GM21528 (cell line): ENCODE data around the gene FBF1.
"Not testable (repeated sequence)": the region's sequence is repeated elsewhere in the genome, so short reads cannot be mapped to it uniquely, and the experiment has no call there.

Source experiments
- ATAC-seq: cut with Tn5 transposase; IDR thresholded peaks from one replicate; pipeline ENCODE4 v1.9.1; 2021; ENCODE audit warnings: mild to moderate bottlenecking, moderate library complexity; ENCODE audit not compliant: unreplicated experiment, low FRiP score

Gene FBF1

DNA sequence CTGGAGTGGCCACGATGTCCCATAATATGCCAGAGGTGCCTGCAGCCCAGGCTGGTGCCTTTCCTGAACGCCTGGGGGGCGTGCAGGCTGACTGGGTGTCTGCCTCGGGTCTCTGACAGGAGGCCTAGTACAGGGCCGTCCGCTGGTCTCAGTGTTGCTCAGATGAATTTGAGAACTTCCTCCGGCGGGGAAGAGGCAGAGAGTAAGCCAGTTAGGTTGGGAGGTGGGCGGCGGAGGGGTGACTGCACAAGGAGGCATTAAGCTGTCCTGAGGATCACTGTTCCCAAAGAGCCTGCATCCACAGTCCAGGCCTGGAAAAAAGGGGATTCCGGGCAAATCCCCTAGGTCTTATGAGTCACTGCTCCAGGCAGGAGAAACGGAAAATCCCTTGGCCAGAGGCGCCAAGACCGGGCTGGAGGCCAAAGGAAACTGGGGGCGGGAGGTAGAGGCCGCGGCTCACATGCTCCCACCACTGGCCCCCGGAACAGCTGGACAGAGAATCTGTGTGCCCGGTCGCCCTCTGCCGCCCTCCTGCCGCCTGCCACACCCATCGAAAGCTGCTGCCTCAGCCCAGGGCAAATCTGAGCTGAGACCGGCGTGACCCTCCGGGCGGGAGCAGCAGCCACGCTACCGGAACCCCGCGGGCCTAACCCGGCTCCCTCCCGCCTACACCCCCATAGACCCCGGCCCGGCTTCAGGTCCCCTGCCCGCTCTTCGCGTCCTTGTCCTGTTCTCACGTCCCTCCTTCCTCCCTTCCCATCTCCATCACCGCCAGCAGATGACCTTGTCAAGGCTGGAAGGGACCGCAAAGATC is 63.7 kb downstream of the FBF1 start:
- no peak for ATAC-seq

DNA sequence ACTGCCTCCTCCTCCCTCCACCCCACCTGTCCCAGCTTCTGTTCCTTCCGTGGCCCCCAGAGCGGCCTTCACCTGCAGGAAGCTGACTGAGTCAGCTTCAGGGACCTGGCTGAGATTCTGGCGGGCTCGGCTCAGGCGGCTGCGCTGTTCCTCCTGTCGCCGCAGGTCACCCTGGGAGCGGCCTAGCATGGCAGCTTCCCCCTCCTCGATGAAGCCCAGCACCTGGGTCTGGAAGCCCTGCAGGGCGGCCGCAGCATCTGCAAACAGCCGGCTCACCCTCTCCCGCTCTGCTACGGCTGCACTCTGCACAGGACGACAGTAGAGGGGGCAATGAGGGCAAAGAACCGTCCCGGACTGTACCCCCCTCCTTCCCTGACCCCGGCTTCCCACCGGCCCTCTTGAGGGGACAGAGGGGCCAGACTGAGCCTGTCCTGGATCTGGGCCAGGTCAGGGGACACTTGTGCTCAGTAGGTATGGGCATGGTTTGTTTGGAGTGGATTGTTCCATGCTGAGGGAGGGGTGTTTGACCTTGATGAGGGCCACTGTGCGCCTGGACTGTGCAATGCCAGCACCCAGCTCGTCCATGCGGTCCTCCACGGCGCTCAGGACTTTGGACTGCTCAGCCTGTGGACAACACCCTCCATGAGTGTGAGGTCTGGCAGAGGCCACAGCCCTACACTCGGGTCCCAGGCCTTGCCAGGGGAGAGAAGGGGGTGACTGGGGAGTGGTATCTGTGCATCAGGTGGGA is 64.5 kb downstream of the FBF1 start:
- no peak for ATAC-seq

DNA sequence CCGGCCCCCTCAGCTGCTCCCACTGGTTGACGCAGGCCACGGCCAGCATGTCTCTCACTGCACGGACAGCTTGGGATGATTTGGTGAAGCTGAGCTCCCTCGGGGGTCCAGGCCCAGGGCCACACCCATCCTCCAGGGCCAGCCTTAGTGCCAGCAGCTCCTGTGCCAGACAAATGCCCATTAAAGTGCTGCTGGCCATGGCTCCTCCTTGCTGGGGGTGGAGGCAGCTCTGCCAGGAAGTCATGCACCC is 65.0 kb downstream of the FBF1 start:
- no peak for ATAC-seq

DNA sequence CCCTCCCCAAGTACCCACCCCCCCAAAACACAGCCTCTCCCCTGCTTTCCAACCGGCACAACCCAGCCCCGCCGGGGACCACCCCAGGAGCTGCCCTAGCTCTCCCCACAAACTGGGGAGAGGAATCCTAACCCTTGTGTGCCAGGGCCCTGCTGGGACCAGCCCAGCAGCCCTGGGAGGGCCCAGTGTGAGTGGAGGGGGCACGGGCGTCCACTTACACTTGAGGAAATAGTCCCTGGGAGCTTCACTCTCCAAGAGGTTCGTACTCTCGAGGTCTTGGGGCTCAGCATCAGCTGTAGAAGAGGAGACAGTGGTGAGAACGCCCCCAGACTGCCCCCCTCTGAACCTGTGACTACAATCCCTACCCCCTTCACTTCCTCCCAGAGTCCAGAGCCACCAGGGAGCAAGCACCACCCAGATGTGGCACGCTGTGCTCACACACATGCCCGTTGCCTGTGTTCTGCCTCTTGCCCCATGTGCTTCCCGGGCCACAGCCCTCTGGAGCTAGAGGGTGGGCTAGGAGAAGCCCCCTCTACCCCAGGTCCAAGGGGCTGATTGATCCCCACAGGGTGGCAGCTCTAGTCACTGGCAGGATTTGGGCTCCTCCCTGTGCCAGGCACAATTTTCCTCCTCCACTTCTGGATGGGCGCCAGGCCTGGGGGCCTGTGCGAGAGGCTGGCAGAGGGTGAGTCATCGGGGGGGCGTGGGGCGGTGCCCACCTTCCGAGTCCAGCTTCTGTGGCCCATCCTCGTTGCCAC is 65.5 kb downstream of the FBF1 start:
- no peak for ATAC-seq

DNA sequence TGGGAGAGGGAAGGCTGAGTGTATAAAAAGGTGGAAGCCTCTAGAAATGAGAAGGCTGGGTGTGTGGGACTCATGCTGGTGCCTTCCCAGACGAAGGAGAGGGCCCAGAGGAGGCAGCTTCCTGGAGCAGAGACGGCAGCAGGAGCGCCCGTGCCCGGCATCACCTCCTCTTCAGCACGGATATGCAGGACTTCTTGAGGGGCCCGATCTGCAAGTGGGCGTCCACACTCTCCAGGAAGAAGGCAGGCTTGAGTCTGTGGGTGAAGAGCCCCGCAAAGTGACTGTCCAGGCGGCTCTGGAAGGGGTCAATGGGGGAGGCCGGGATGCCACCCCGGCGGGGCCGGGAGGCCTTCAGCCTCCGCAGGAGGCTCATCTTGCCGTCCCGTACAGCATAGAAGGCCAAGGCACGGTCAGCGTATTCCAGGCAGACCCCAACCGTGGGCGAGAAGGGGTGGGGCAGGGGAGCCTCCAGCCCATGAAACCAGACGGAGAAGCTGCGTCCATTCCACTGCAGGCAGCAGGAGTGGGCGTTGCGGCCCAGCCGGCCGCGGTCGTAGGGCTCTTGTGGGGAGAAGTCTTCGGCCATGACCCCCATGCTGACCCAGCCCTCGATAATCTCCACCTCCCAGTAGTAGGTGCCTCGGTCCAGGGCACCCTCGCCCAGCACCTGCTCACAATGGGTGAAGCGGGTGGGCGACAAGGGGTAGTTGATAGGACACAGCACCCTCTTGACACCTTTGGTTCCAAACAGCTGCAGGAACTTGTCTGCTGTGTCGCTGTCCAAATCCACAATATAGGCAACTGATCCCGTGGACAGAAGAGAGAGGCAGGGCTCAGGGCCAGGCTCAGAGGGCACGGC is 66.3 kb downstream of the FBF1 start:
- no peak for ATAC-seq

DNA sequence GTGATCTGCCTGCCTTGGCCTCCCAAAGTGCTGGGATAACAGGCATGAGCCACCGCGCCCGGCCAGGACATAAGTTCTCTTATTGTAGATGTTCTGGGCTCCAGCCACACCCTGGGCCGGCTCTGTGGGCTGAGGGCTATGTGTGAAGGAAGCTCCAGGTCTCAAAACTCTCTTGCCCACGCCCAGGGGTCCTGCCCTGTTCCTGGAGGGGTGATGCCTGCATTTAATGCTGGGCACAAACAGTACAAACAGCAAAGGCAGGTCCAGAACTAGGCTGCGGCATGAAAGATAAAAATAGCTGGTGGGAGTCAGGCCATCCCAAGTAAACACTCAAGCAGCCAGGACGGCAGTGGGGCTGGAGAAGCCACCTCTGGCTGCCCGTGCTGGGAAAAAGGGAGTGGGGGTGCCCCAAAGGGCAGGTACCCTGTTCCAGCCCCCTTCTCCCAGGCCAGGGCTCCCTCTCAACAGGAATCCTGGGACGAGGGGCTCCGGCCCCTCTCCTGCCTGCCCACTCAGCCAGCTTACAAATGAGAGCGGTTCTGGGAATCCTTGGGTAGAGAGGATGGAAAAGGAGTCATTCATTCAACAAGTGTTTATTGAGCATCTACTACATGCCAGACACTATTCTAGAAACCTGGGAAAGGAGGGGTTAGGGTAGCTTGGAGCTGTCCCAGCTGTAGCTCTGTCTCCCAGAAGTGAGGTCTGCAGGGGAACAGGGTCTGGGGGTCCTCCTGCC is 67.1 kb downstream of the FBF1 start:
- no peak for ATAC-seq

DNA sequence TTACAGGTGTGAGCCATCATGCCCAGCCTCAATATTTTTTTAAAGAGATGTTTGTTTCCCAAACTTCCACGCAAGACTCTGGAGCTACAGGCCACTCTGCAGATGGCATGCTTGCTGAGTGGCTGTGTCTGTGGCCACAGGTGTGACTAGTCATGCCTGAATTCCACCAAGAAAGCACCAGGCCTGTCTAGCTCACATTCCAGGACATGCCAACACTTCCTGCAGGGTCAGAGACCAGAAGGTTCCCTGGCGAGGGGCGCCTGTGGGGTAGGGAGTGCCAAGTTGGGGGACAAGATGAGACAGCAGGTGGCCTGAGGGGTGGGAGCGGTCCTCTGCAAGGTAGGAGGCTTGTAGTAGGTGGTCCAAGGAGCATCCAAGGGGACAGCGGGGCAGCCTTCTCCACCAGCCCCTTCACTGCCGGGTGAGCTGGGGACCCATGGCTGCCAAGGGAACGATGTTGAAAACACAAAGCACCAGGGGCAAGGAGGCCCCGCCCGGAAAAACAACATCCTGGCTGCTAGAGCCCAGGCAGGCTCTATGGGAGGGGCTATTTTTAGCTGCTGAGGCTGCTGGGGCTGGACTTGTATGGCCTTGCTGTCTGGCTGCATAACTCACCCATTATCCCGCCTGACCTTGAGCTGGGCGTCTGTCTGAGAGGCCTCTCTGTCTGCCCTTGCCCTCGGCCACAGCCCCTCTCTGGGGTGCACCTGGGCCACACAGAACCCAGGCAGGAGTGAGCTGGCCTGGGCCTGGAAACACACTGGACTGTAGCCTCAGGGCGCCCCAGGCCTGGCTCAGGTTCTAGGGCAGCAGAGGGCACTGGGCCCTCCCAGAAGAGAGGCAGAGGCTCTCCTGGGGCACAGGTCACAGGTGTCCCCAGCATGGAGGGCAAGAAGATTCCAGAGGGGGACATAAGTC is 68.1 kb downstream of the FBF1 start:
- ATAC-seq, result no peak

DNA sequence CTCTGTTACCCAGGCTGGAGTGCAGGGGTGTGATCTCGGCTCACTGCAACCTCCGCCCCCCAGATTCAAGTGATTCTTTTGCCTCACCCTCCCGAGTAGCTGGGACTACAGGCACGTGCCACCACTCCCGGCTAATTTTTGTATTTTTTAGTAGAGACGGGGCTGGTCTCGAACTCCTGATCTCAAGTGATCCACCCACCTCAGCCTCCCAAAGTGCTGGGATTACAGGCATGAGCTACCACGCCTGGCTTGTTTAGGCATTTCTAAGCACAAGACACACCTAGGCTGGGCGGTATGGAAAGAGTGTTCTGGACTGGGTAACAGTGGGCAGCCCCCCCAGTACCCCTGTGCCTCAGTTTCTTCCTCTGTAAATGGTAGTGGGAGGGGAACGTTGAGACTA is 70.6 kb downstream of the FBF1 start:
- not testable (repeated sequence) for ATAC-seq

DNA sequence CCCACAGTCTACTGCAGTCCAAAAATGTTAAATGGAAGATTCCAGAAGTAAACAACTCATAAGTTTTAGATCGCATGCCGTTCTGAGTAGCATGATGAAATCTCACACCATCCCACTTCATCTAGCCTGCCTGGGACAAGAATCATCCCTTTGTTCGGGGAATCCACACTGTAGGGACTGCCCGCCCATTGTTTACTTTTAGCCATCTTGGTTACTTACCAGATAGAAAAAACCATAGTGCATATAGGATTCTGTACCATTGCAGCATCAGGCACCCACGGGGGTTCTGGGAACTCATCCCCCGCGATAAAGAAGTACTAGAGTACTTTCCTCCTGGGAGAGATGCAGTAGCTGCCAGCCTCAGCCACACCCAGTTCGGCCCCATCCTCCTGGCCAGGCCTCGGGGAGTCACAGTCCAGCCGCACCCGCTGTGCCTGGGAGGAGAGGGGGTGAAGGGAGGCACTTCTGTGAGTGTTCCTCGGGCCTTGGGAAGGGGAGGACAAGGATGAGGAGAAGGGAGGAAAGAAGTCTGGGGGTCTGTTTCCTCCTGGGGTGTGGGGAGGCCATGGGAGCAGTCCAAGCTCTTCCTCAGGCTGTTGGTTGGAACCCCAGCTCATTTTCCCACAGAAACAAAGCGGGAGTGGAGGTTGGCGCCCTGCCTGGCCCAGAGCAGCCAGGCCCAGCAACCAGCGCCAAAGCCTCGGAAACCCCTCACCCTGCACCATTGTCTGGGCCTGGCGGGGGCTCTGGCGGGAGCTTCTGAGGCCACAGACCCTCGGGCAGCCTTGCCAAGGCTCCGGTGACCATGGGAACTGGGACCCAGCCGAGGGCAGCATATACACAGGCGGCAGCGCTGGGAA is 71.3 kb downstream of the FBF1 start:
- ATAC-seq, result no peak

DNA sequence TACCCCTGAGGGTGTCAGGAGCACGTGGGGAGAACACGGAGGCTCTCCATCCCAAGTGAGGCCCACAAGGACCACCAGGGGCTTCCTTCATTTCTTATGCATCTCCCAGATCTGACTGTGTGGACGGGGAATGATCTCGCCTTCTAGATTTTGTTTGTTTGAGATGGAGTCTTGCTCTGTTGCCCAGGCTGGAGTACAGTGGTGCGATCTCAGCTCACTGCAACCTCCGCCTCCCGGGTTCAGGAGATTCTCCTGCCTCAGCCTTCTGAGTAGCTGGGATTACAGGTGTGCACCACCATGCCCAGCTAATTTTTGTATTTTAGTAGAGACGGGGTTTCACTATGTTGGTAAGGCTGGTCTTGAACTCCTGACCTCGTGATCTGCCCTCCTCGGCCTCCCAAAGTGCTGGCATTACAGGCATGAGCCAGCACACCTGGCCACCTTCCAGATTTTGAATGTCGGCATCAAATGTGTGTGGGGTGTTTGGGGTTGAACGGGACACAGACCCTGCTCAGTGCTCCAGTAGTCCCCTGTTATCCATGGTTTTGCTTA is 72.0 kb downstream of the FBF1 start:
- not testable (repeated sequence) for ATAC-seq

DNA sequence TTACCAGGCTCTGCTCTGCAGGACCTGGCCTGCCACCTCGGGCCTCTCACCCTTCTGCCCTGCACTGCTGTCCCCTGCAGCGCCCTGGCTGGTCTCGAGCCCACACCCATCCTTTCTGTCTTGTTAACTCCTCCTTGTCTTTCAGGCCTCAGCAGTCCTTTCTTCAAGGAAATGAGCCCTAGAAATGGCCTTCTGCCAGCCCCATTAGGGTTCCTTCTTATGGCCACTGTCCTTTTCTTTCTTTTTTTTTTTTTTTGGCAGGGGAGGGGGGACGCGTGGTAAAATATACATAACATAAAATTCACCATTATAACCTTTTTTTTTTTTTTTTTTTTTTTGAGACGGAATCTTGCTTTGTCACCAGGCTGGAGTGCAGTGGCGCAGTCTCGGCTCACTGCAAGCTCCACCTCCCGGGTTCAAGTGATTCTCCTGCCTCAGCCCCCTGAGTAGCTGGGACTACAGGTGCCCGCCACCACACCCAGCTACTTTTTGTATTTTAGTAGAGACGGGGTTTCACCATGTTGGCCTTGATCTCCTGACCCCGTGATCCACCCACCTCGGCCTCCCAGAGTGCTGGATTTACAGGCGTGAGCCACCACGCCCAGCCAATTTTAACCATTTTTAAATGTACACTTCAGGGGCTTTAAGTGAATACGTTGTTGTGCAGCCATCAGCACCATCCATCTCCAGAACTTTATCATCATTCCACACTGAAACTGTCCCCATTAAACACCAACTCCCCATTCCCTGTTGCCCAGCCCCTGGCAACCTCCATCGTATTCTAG is 75.2 kb downstream of the FBF1 start:
- ATAC-seq, result not testable (repeated sequence)

DNA sequence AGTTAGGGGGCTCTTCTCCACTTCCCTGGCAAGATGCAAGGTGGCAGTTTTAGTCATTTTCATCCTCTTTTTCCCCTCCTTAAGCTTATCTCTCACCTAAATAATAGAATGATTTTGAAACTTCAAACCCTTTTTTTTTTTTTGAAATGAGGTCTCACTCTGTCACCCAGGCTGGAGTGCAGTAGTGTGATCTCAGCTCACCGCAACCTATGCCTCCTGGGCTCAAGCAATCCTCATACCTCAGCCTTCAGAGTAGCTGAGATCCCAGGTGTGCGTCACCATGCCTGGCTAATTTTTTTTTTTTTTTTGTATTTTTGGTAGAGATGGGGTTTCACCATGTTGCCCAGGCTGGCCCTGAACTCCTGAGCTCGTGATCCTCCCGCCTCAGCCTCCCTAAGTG is 76.0 kb downstream of the FBF1 start:
- peak; percentile 3 for ATAC-seq

DNA sequence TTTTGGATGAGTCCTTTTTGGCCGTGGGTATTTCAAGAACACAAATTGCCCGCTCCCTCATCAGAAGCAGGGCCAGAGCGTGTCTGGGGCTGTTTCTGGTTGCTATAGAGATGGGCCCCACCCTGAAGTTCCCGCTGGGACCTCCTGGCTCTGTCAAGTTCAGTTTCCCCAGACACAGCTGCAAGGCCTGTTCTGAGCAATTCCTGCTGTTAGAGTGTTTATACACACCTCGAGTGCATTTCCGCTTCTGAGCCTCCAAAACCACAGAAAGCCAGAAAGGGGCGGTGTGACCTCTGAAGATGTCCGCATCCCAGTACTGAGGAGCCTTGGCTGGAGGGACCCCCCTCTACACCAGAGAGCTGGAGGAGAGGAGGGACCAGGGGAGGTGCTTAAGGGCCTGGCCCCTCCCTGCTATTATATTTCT is 76.4 kb downstream of the FBF1 start:
- peak; percentile 78 for ATAC-seq

DNA sequence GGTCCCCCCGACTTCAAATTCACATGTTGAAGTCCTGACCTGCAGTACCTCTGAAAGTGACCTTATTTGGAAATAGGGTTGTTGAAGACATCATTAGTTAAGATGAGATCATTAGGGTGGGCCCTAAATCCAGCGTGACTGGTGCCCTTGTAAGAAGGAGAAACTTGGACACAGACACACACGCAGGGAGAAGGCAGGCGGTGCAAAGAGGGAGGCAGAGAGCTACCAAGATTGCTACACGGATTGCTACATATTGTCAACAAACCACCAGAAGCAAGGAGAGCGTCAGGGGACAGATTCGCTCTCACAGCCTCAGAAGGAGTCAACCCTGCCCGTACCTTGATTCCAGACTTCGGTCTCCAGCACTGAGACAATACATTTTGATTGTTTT is 78.9 kb downstream of the FBF1 start:
- ATAC-seq, result no peak
